HUES6 (cell line): Measurements from ENCODE around the gene E2F8.

ENCODE experiments used
- H3K27ac ChIP-seq: 2 replicates; pipeline ENCODE4 v1.7.0; 2013; ENCODE audit warnings: low read depth, mild to moderate bottlenecking, low read length, inconsistent platforms
- H3K27me3 ChIP-seq: 2 replicates; pipeline ENCODE4 v1.6.1; 2013; ENCODE audit warnings: low read length; ENCODE audit not compliant: control insufficient read depth, insufficient read depth
- H3K36me3 ChIP-seq: 2 replicates; pipeline ENCODE4 v1.6.1; 2013; ENCODE audit warnings: low read length; ENCODE audit not compliant: control insufficient read depth, insufficient read depth
- H3K4me1 ChIP-seq: 2 replicates; pipeline ENCODE4 v1.6.1; 2013; ENCODE audit warnings: low read length; ENCODE audit not compliant: control insufficient read depth, insufficient read depth
- H3K4me3 ChIP-seq: 2 replicates; pipeline ENCODE4 v1.5.1; 2013; ENCODE audit warnings: low read depth, low read length
- H3K9ac ChIP-seq: one replicate; pipeline ENCODE4 v1.6.1; 2013; ENCODE audit warnings: mild to moderate bottlenecking, low read length
- H3K9me3 ChIP-seq: 2 replicates; pipeline ENCODE4 v1.6.1; 2013; ENCODE audit warnings: low read depth, low read length; ENCODE audit not compliant: control insufficient read depth, insufficient read depth

The E2F8 gene

DNA sequence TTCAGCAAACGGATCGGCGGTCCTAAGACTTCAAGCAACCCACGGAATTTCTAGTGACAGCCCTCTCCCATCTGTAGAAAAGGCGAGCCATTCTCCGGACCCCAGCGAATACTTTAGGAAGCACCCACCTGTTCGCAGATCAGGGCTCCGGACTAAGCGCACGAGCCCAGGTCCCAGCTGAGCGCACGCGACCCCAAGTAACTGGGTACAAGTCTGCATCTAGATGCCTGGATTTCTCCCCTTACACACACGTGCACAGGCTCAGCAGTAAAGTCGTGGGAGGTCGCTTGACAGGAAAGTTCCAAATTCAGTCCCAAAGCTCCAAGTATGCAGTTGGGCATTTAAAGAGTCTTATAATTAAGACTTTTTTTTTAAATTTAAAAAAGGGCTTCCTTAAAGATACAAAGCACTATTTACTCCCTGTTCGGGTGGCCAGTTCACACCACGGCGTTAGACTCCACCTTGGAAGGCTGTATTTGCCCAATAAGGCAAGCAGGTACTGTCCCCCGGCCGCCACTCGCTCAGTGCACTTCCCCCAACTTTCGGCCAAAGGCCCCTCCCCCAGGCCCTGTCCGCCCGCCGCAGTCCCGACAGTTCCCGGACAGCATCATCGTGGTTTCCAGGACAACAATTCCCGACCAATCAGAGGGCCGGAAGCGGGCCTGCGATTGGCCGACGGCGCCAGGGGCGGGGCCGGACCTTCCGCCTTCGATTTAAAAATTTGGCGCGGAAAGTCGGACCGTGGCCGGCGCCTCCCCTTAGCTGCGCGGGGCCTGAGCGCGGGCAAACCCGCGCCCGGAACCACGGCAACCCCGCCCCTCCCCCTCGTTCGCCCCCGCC lies at the start of gene E2F8:
TSS of gene E2F8 (minus strand) at position 526 of the 840 bp plus-strand sequence. CDS start 824 bp downstream, outside the sequence.
- peak within 1 kb of the TSS; percentile 86 for H3K9ac ChIP-seq
- H3K27ac ChIP-seq = peak within 1 kb of the TSS; percentile 57; the same call in 1 of the 2 replicates
- H3K36me3 ChIP-seq = peaks cover 21% of the 10 kb centered on the region; the same call in 1 of the 2 replicates
- H3K9me3 ChIP-seq = no peaks in the 10 kb centered on the region
- peak within 1 kb of the TSS; percentile 94 for H3K4me3 ChIP-seq
- peaks cover 7% of the 10 kb centered on the region; the same call in 1 of the 2 replicates for H3K4me1 ChIP-seq
- H3K27me3 ChIP-seq = peaks cover 33% of the 10 kb centered on the region

GRCh38 chr11:19290356-19290755 lies 49.6 kb upstream of the E2F8 start:
- Histone ChIP-seq H3K36me3 (no peaks in the 10 kb centered on the region), H3K9me3 (no peaks in the 10 kb centered on the region), H3K9ac (no peak overlapping the region), H3K4me3 (no peak overlapping the region), H3K4me1 (0 out of 2 replicates have a peak, but pooled peaks cover 3% of the 10 kb centered on the region), H3K27ac (no peak overlapping the region), H3K27me3 (no peaks in the 10 kb centered on the region)

DNA sequence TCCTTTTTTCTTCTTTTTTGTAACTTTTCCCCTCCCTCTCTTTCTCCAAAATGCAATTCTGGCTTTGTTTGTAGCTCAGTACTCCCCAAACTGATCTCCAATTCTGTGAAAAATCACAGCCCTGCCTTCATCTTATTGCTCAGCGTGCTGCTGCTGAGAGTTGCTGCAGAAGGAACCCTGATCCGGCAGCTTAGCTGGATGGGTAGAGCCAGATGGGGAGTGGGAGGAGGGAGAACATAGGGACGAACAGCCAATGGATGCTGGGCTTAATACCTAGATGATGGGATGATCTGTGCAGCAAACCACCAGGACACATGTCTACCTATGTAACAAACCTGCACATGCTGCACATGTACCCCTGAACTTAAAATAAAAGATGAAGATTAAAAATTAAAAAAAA lies 47.5 kb upstream of the E2F8 start:
- H3K27ac ChIP-seq = no peak overlapping the region
- no peaks in the 10 kb centered on the region for H3K9me3 ChIP-seq
- H3K4me1 ChIP-seq = peaks cover 14% of the 10 kb centered on the region; the same call in 1 of the 2 replicates

DNA sequence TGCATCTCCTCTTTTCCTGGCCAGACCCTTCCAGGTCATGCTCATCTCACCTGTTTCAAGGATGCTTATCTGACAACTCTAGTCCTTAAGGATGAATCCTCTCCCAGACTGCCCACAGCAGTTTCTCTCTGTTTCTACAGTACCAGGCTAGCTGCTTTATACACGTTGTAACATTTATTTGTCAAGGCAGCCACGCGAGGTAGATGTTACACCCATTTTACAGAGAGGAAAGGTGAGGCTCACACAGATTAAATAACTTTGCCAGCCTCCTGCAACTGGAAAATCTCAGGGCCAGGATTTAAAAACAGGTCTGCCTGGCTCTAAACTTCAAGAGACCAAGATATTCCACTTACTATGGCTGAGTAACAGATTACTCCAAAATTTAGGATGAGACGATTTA lies 45.7 kb upstream of the E2F8 start:
- Histone ChIP-seq H3K9ac (no peak overlapping the region), H3K4me1 (peaks cover 14% of the 10 kb centered on the region; the same call in 1 of the 2 replicates), H3K4me3 (no peak overlapping the region), H3K36me3 (no peaks in the 10 kb centered on the region), H3K9me3 (no peaks in the 10 kb centered on the region), H3K27me3 (no peaks in the 10 kb centered on the region), H3K27ac (no peak overlapping the region)

More for the DNA sequence above, 47.5 kb upstream of the E2F8 start:
- H3K9ac ChIP-seq = no peak overlapping the region
- H3K36me3 ChIP-seq = no peaks in the 10 kb centered on the region
- H3K4me3 ChIP-seq = no peak overlapping the region
- H3K27me3 ChIP-seq = no peaks in the 10 kb centered on the region

GRCh38 chr11:19284881-19285280 lies 44.1 kb upstream of the E2F8 start:
- Histone ChIP-seq H3K36me3 (no peaks in the 10 kb centered on the region), H3K4me3 (no peak overlapping the region)

GRCh38 chr11:19283991-19284390 lies 43.2 kb upstream of the E2F8 start:
- Histone ChIP-seq H3K4me1 (peaks cover 32% of the 10 kb centered on the region), H3K4me3 (no peak overlapping the region), H3K27ac (no peak overlapping the region), H3K9me3 (no peaks in the 10 kb centered on the region), H3K36me3 (no peaks in the 10 kb centered on the region), H3K9ac (no peak overlapping the region), H3K27me3 (no peaks in the 10 kb centered on the region)

More at GRCh38 chr11:19284881-19285280, 44.1 kb upstream of the E2F8 start:
- H3K9ac ChIP-seq = no peak overlapping the region
- no peaks in the 10 kb centered on the region for H3K27me3 ChIP-seq
- no peaks in the 10 kb centered on the region for H3K9me3 ChIP-seq
- no peak overlapping the region for H3K27ac ChIP-seq
- H3K4me1 ChIP-seq = peaks cover 24% of the 10 kb centered on the region

- H3K27ac ChIP-seq = no peak overlapping the region
- peaks cover 32% of the 10 kb centered on the region for H3K4me1 ChIP-seq
- H3K36me3 ChIP-seq = no peaks in the 10 kb centered on the region
- H3K27me3 ChIP-seq = no peaks in the 10 kb centered on the region
- H3K9ac ChIP-seq = no peak overlapping the region
- no peak overlapping the region for H3K4me3 ChIP-seq
- no peaks in the 10 kb centered on the region for H3K9me3 ChIP-seq
These were observed 40.8 kb upstream of the E2F8 start for GRCh38 chr11:19281555-19281954.

GRCh38 chr11:19281041-19281440 lies 40.3 kb upstream of the E2F8 start:
- H3K4me1 ChIP-seq = peaks cover 32% of the 10 kb centered on the region
- no peaks in the 10 kb centered on the region for H3K27me3 ChIP-seq
- no peak overlapping the region for H3K4me3 ChIP-seq
- no peaks in the 10 kb centered on the region for H3K36me3 ChIP-seq
- H3K9ac ChIP-seq = no peak overlapping the region
- H3K9me3 ChIP-seq = no peaks in the 10 kb centered on the region
- H3K27ac ChIP-seq = no peak overlapping the region

- H3K27me3 ChIP-seq = no peaks in the 10 kb centered on the region
- no peaks in the 10 kb centered on the region for H3K36me3 ChIP-seq
- H3K9me3 ChIP-seq = no peaks in the 10 kb centered on the region
- H3K27ac ChIP-seq = no peak overlapping the region
- H3K4me3 ChIP-seq = no peak overlapping the region
- H3K9ac ChIP-seq = no peak overlapping the region
- peaks cover 28% of the 10 kb centered on the region for H3K4me1 ChIP-seq
These were observed 38.7 kb upstream of the E2F8 start for GRCh38 chr11:19279451-19279850.

GRCh38 chr11:19276859-19277808 lies 36.4 kb upstream of the E2F8 start:
- H3K9me3 ChIP-seq = no peaks in the 10 kb centered on the region
- no peak overlapping the region for H3K4me3 ChIP-seq
- H3K27me3 ChIP-seq = no peaks in the 10 kb centered on the region
- H3K4me1 ChIP-seq = peaks cover 23% of the 10 kb centered on the region
- no peak overlapping the region for H3K9ac ChIP-seq
- no peak overlapping the region for H3K27ac ChIP-seq
- no peaks in the 10 kb centered on the region for H3K36me3 ChIP-seq
